Thymus (tissue), 11 donors: Measurements from ENCODE around the gene NOL7. TPM values are rescaled to one million over a fixed set of nuclear protein-coding genes. Genes with fewer than 3 reads are reported as not detected.

Experiments
- DNase-seq, 9 donors: peaks; one replicate each; pipeline ENCODE4 v3.0.0-alpha.2; 2013; ENCODE audit warnings: low spot score in 9 of 9, low read depth in 6 of 9, missing footprints in 1 of 9
- H3K27ac ChIP-seq, 2 donors: one replicate each; pipeline ENCODE4 v1.5.1; 2013; ENCODE audit warnings: control low read depth in 1 of 2, low read depth in 1 of 2, low read length in 1 of 2, mild to moderate bottlenecking in 1 of 2, moderate library complexity in 1 of 2
- H3K27me3 ChIP-seq, 2 donors: one replicate each; pipeline ENCODE4 v1.5.1; 2013; ENCODE audit warnings: low read length in 1 of 2; ENCODE audit not compliant: control insufficient read depth in 2 of 2, insufficient read depth in 1 of 2
- H3K36me3 ChIP-seq, 2 donors: one replicate each; pipeline ENCODE4 v1.5.1; 2013; ENCODE audit warnings: low read length in 1 of 2, mild to moderate bottlenecking in 1 of 2, moderate library complexity in 1 of 2; ENCODE audit not compliant: control insufficient read depth in 2 of 2, insufficient read depth in 2 of 2
- H3K4me1 ChIP-seq, 2 donors: one replicate each; pipeline ENCODE4 v1.5.1; 2013; ENCODE audit warnings: low read length in 2 of 2; ENCODE audit not compliant: control insufficient read depth in 2 of 2, insufficient read depth in 2 of 2
- H3K4me3 ChIP-seq, 2 donors: one replicate each; pipeline ENCODE4 v1.5.1; 2013; ENCODE audit warnings: low read length in 2 of 2, control low read depth in 1 of 2, mild to moderate bottlenecking in 1 of 2
- H3K9me3 ChIP-seq, 2 donors: one replicate each; pipeline ENCODE4 v1.5.1; 2013; ENCODE audit warnings: low read length in 1 of 2, mild to moderate bottlenecking in 1 of 2; ENCODE audit not compliant: control insufficient read depth in 2 of 2, insufficient read depth in 1 of 2
- WGBS: extraction: QIAGEN DNeasy Blood & Tissue Kit; methylation state at CpG from one replicate; pipeline ENCODE4 v1.1.7; 2013; 5-methylcytosine and 5-hydroxymethylcytosine counted together
- polyA plus RNA-seq: library from polyadenylated mRNA; stranded (reverse); fragments of 200-250 nt; gene quantifications from one replicate; pipeline ENCODE4 v1.2.3, GENCODE V29; 2013
- total RNA-seq: library from RNA; stranded (reverse); fragments of 120-200 nt; gene quantifications from one replicate; pipeline ENCODE4 v1.2.4, GENCODE V29; 2013
- donor health status: healthy.

The NOL7 gene
- total and polyA plus RNA-seq, 2 donors = 62.5 to 63.6 TPM

DNA sequence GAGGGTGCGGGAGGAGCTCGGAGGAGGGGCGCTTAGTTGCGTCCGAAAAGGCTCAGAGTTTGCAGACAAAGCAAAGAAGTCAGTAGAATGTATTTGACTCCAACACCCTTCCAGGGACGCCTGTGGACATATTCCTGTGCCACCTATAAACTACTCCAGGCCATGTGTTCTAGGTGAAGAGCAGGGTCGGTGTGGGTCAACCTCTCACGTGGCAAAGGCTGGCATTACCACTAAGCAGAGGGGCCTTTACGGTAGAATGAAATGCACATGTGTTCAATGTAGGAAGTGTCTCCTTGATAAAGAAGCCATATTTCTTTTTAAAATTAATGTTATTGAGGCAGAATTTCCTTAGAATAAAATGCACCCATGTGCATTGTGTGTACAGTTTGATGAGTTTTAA, 25.3 kb upstream of the NOL7 start:
- Histone ChIP-seq H3K4me3 (no peak overlapping the region), H3K27me3 (no peaks in the 10 kb centered on the region), H3K36me3 (peaks cover 27 to 40% of the 10 kb centered on the region in 2 donors), H3K4me1 (peaks cover 0 to 16% of the 10 kb centered on the region in 2 donors), H3K9me3 (no peaks in the 10 kb centered on the region), H3K27ac (no peak overlapping the region)
- 97% methylated on average over 9 of the region's 9 CpGs for WGBS
- no peak for DNase-seq

- Histone ChIP-seq H3K4me3 (no peak overlapping the region), H3K27me3 (no peaks in the 10 kb centered on the region), H3K4me1 (peaks cover 0 to 16% of the 10 kb centered on the region in 2 donors), H3K9me3 (no peaks in the 10 kb centered on the region), H3K27ac (no peak overlapping the region), H3K36me3 (peaks cover 25 to 43% of the 10 kb centered on the region in 2 donors)
- DNase-seq = no peak
- WGBS = 94% methylated on average over 1 of the region's 1 CpG
These were observed 24.5 kb upstream of the NOL7 start for GRCh38 chr6:13590574-13591153.

- Histone ChIP-seq H3K4me3 (no peak overlapping the region), H3K27ac (no peak overlapping the region), H3K9me3 (no peaks in the 10 kb centered on the region), H3K27me3 (no peaks in the 10 kb centered on the region), H3K36me3 (peaks cover 25 to 45% of the 10 kb centered on the region in 2 donors), H3K4me1 (peaks cover 0 to 16% of the 10 kb centered on the region in 2 donors)
- WGBS = 97% methylated on average over 21 of the region's 21 CpGs
- no peak for DNase-seq
These were observed 23.8 kb upstream of the NOL7 start for GRCh38 chr6:13591205-13591921.

DNA sequence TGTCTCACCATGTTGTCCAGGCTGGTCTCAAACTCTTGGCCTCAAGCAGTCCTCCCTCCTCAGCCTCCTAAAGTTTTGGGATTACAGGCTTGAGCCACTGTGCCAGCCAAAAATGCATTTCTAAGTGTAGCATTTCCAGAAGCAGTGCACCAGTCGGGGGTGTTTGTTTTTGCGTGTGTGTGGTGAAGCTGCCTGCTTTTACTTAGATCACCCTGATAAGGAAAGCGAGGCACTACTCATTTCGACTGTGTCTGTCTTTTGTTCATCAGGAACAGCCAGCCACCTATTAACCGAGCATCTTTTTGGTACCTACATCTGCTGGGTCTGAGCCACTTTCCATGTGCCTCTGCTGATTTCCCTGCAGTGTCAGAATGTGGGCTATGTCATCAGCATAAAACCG, 22.0 kb upstream of the NOL7 start:
- DNase-seq = peak in 4 of 9 donors; percentile 24 to 60 (median 33)
- Histone ChIP-seq H3K4me3 (no peak overlapping the region), H3K9me3 (no peaks in the 10 kb centered on the region), H3K27me3 (no peaks in the 10 kb centered on the region), H3K27ac (no peak overlapping the region), H3K4me1 (peaks cover 0 to 16% of the 10 kb centered on the region in 2 donors), H3K36me3 (peaks cover 15 to 42% of the 10 kb centered on the region in 2 donors)
- WGBS = 59% methylated on average over 6 of the region's 6 CpGs

DNA sequence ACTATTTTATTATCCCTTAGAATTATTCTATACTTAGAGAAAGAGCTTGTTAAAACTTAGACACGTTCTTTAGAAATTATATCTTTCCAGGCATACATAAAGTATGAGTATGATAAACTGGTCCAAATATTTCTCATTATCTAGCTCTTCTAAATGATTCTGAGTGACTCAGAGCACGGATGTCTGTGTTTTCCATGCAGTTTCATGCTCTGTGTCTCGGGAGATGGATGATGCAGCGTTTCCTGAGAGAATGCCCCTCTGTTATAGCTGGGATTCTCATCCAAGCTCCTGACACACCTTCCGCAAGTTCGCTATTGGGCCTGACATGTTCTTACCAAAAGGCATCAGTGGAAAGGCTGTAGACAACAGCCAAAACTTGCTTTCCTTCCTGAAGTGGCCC, 21.4 kb upstream of the NOL7 start:
- no peaks in the 10 kb centered on the region for H3K27me3 ChIP-seq
- peaks cover 15 to 44% of the 10 kb centered on the region in 2 donors for H3K36me3 ChIP-seq
- WGBS = 99% methylated on average over 6 of the region's 6 CpGs

DNA sequence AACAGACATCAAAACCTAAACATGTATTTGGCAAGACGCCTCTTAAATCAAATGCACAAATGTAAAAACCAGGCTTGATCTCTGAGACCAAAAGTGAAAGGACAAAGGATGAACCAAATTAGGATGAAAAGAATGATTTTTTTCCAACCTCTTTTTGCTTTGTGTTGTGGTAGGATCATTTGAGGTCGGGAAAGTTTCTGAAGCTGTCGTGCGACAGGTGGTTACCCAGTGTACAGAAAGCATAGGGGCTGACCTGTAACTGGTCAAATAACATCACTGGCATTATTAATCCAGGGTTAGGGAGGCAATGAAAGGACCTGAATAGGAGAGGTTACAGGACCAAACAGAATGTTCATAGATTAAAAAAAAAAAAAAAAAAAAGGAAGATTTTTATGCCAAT, 18.1 kb upstream of the NOL7 start:
- WGBS = 94% methylated on average over 4 of the region's 4 CpGs
- DNase-seq = no peak
- no peak overlapping the region for H3K27ac ChIP-seq
- H3K9me3 ChIP-seq = no peaks in the 10 kb centered on the region
- H3K4me1 ChIP-seq = peaks cover 0 to 13% of the 10 kb centered on the region in 2 donors
- peaks cover 9 to 48% of the 10 kb centered on the region in 2 donors for H3K36me3 ChIP-seq
- no peak overlapping the region for H3K4me3 ChIP-seq
- H3K27me3 ChIP-seq = no peaks in the 10 kb centered on the region

More for the DNA sequence above, 21.4 kb upstream of the NOL7 start:
- no peak overlapping the region for H3K4me3 ChIP-seq
- H3K4me1 ChIP-seq = peaks cover 0 to 16% of the 10 kb centered on the region in 2 donors
- H3K27ac ChIP-seq = no peak overlapping the region
- no peaks in the 10 kb centered on the region for H3K9me3 ChIP-seq
- no peak for DNase-seq

DNA sequence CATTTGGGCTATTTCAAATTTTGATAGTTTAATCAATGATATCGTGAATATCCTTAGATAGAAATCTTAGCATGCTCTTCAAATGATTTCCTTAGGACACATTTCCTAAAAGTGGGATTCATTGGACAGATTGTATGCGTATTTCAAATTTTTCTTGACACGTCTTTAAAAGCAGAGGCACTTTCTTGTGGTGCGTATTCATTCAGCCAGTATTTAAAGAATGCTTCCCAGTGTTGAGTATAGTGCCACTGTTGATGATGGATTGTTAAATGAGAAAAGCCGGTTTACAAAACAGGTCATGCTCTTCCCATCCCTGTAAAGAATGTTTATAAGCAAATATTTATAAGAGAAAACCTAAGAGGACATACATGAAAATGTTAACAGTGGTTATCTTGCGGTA, 15.1 kb upstream of the NOL7 start:
- DNase-seq = no peak
- WGBS = 99% methylated on average over 6 of the region's 6 CpGs
- no peaks in the 10 kb centered on the region for H3K9me3 ChIP-seq
- H3K27me3 ChIP-seq = no peaks in the 10 kb centered on the region
- H3K4me3 ChIP-seq = no peak overlapping the region
- H3K27ac ChIP-seq = no peak overlapping the region
- H3K36me3 ChIP-seq = peaks cover 6 to 44% of the 10 kb centered on the region in 2 donors
- no peaks in the 10 kb centered on the region for H3K4me1 ChIP-seq

DNA sequence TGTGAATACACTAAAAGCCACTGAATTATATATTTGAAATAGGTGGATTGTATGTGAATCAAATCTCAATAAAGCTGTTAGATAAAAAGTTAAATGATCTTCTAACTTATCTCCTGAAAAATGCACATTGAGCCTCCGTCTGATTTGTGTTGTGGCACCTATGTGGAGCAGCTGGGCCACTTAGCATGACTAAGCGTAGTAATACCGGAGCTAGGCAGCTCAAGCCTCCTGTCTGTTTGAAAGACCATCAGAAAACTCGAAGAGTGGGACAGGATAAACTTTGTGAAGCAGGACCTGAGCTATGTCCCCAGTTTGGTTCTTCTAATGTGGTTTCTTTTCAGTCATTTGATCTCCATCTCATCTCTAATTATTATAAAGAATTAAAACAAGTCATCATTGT, 11.0 kb upstream of the NOL7 start:
- Histone ChIP-seq H3K27ac (no peak overlapping the region), H3K36me3 (peaks cover 0 to 27% of the 10 kb centered on the region in 2 donors), H3K4me3 (no peak overlapping the region), H3K4me1 (no peaks in the 10 kb centered on the region), H3K27me3 (no peaks in the 10 kb centered on the region), H3K9me3 (no peaks in the 10 kb centered on the region)
- no peak for DNase-seq
- WGBS = 87% methylated on average over 4 of the region's 4 CpGs

DNA sequence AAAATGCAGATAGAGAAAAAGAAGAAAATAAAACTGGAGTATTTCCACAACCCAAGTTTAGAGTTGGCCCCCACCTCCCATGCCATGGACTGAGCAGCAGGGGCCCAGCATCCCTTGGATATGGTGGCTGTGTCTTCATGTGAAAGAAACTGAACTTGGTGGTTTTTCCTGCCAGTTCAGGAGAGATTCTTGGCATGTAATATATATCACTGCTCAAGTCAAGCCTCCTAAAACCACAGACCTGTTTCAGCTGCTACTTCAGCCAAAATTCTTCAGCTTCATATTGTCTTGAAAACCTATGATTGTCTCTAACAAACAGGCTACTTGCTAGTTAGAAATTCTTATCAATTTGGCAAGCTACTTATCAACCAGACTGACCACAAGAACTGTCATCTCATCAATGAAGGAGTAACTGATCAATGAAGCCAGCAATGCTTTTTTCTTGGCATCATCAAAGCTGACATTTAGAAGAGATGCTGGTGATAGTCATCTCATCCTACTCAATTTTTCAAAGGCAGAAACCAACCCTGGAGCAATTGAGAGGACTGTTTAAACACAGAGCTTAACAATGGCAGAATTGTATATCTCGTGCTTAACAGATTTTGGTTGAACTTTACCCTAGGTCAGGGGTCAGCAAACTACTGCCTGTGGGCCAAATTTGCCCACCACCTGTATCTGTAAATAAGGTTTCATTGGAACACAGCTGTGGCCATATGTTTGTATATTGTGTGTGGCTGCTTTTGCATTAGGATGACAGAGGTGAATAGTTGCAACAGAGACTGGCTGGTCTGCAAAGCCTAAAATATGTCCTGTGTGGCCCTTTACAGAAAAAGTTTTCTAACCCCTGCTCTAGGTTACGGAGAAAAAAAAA, 10.4 kb upstream of the NOL7 start:
- H3K4me3 ChIP-seq = no peak overlapping the region
- peaks cover 0 to 23% of the 10 kb centered on the region in 2 donors for H3K36me3 ChIP-seq
- DNase-seq = no peak
- H3K27ac ChIP-seq = no peak overlapping the region
- WGBS = 96% methylated on average over 2 of the region's 2 CpGs
- H3K9me3 ChIP-seq = no peaks in the 10 kb centered on the region
- H3K4me1 ChIP-seq = no peaks in the 10 kb centered on the region
- H3K27me3 ChIP-seq = no peaks in the 10 kb centered on the region
